ENCODE results near the gene RIN3.

RIN3 gene

GRCh38 chr14:92710001-92710341, 196.4 kb downstream of the RIN3 start:
- TF ChIP-seq CTCF (IDR thresholded peaks at IDR 0.05; ENCODE audit: extremely low read depth, missing control alignments) = no peak
- no peak for DNase-seq (ENCODE audit: low spot score)

- DNase-seq (ENCODE audit: low spot score) = no peak
- no peak for TF ChIP-seq CTCF (IDR thresholded peaks at IDR 0.05; ENCODE audit: extremely low read depth, missing control alignments)
Measured at GRCh38 chr14:92711976-92712653, 198.5 kb downstream of the RIN3 start.

- TF ChIP-seq CTCF (IDR thresholded peaks at IDR 0.05; ENCODE audit: extremely low read depth, missing control alignments) = no peak
- DNase-seq (ENCODE audit: low spot score) = no peak
Measured at GRCh38 chr14:92712654-92713051, 199.1 kb downstream of the RIN3 start.

GRCh38 chr14:92714739-92715307, 201.2 kb downstream of the RIN3 start:
- TF ChIP-seq CTCF (IDR thresholded peaks at IDR 0.05; ENCODE audit: extremely low read depth, missing control alignments) = peak; percentile 63
- DNase-seq (ENCODE audit: low spot score) = peak; percentile 86

GRCh38 chr14:92716131-92716530, 202.6 kb downstream of the RIN3 start:
- no peak for DNase-seq (ENCODE audit: low spot score)
- TF ChIP-seq CTCF (IDR thresholded peaks at IDR 0.05; ENCODE audit: extremely low read depth, missing control alignments) = no peak

GRCh38 chr14:92717571-92718042, 204.0 kb downstream of the RIN3 start:
- no peak for TF ChIP-seq CTCF (IDR thresholded peaks at IDR 0.05; ENCODE audit: extremely low read depth, missing control alignments)
- no peak for DNase-seq (ENCODE audit: low spot score)

- no peak for DNase-seq (ENCODE audit: low spot score)
- TF ChIP-seq CTCF (IDR thresholded peaks at IDR 0.05; ENCODE audit: extremely low read depth, missing control alignments) = no peak
Measured at GRCh38 chr14:92718664-92719063, 205.1 kb downstream of the RIN3 start.
